22Rv1 (cell line): ENCODE results near the gene DNM3.

Experiments
- ZFX ChIP-seq: fragments of 450-650 bp; IDR thresholded peaks from 2 replicates; pipeline ENCODE4 v1.6.1; 2017; ENCODE audit warnings: antibody characterized with exemption, borderline replicate concordance
- TF ChIP-seq, protein P1 (sequence below): fragments of 450-650 bp; IDR thresholded peaks from 2 replicates; pipeline ENCODE4 v1.5.1; 2017; ENCODE audit warnings: mild to moderate bottlenecking

DNA sequence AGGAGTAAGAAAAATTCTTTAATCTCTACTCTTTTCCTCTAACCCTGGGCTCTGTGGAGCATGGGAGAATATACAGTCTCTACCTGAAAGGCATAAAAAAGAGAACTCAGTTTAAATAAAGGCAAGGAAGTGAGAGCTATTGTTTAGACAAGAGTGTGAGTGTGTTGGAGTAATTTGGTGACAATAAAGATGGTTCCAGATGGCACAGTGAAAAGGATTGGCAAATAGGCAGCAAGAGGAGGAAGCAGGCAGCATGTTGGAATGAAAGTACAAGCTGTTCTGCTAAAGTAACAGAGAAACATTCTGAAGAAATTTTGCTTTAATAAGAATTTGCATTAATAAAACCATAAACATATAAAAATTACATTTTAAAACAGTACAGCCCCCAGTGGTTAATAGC, 163.4 kb downstream of the DNM3 start:
- TF ChIP-seq, protein P1, sequence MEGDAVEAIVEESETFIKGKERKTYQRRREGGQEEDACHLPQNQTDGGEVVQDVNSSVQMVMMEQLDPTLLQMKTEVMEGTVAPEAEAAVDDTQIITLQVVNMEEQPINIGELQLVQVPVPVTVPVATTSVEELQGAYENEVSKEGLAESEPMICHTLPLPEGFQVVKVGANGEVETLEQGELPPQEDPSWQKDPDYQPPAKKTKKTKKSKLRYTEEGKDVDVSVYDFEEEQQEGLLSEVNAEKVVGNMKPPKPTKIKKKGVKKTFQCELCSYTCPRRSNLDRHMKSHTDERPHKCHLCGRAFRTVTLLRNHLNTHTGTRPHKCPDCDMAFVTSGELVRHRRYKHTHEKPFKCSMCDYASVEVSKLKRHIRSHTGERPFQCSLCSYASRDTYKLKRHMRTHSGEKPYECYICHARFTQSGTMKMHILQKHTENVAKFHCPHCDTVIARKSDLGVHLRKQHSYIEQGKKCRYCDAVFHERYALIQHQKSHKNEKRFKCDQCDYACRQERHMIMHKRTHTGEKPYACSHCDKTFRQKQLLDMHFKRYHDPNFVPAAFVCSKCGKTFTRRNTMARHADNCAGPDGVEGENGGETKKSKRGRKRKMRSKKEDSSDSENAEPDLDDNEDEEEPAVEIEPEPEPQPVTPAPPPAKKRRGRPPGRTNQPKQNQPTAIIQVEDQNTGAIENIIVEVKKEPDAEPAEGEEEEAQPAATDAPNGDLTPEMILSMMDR, result no peak
- no peak for TF ChIP-seq ZFX
